Lung (tissue), 12 donors: Measurements from ENCODE around the gene ME1. TPM values are rescaled to one million over a fixed set of nuclear protein-coding genes. Genes with fewer than 3 reads are reported as not detected.
"Not testable (repeated sequence)": the region's sequence is repeated elsewhere in the genome, so short reads cannot be mapped to it uniquely, and the experiment has no call there.

Experiments
- ATAC-seq: fragments of 200-7000 bp; cut with Tn5 transposase; one replicate; pipeline ENCODE4 v1.9.1; 2020; ENCODE audit warnings: moderate number of reproducible peaks; ENCODE audit not compliant: insufficient read depth, low FRiP score
- DNase-seq, 3 donors: peaks; one replicate each; pipeline ENCODE4 v3.0.0-alpha.2; 2013 to 2017
- H3K27ac ChIP-seq, 2 donors: one replicate each; pipeline ENCODE4 v1.5.1; 2013; ENCODE audit warnings: mild to moderate bottlenecking in 2 of 2, moderate library complexity in 2 of 2, control low read depth in 1 of 2, inconsistent platforms in 1 of 2, low read depth in 1 of 2, low read length in 1 of 2
- H3K27me3 ChIP-seq, 3 donors: one replicate each; pipeline ENCODE4 v1.5.1; 2013; ENCODE audit warnings: low read length in 2 of 3; ENCODE audit not compliant: control insufficient read depth in 3 of 3, insufficient read depth in 3 of 3
- H3K36me3 ChIP-seq, 4 donors: one replicate each; pipeline ENCODE4 v1.5.1; 2013; ENCODE audit warnings: low read length in 4 of 4, mild to moderate bottlenecking in 1 of 4, moderate library complexity in 1 of 4; ENCODE audit not compliant: control insufficient read depth in 4 of 4, insufficient read depth in 4 of 4
- H3K4me1 ChIP-seq, 5 donors: one replicate each; pipeline ENCODE4 v1.5.1; 2013; ENCODE audit warnings: low read length in 5 of 5, mild to moderate bottlenecking in 2 of 5, moderate library complexity in 1 of 5; ENCODE audit not compliant: control insufficient read depth in 5 of 5, insufficient read depth in 5 of 5
- H3K4me3 ChIP-seq: one replicate; pipeline ENCODE4 v1.5.1; 2013; ENCODE audit warnings: mild to moderate bottlenecking, control low read depth, moderate library complexity
- H3K9ac ChIP-seq, 2 donors: one replicate each; pipeline ENCODE4 v1.5.1; 2013; ENCODE audit warnings: low read length in 2 of 2, control low read depth in 1 of 2; ENCODE audit not compliant: insufficient read depth in 1 of 2
- H3K9me3 ChIP-seq, 4 donors: one replicate each; pipeline ENCODE4 v1.5.1; 2013; ENCODE audit warnings: low read length in 3 of 4, mild to moderate bottlenecking in 1 of 4, moderate library complexity in 1 of 4; ENCODE audit not compliant: control insufficient read depth in 4 of 4, insufficient read depth in 3 of 4
- CTCF ChIP-seq: IDR thresholded peaks from 2 replicates; pipeline ENCODE4 v1.5.1; 2012; ENCODE audit warnings: mild to moderate bottlenecking; ENCODE audit errors: control extremely low read depth, extremely low read depth
- WGBS, 2 donors: extraction: QIAGEN DNeasy Blood & Tissue Kit; methylation state at CpG; one replicate each; pipeline ENCODE4 v1.1.7; 2013; 5-methylcytosine and 5-hydroxymethylcytosine counted together
- polyA plus RNA-seq, 2 donors: library from polyadenylated mRNA; stranded (reverse); fragments of 200-250 nt; gene quantifications; one replicate each; pipeline ENCODE4 v1.2.1, GENCODE V29; 2013
- total RNA-seq, 2 donors: library from RNA; depleted of rRNA in 1 of 2; stranded (reverse); fragments of >200 nt in 1 of 2; gene quantifications; one replicate each; pipeline ENCODE4 v1.2.1, GENCODE V29; 2014 to 2021
- donor health status: control.
- donor health status: control.
- donor health status: Bipolar disorder and iron deficiency.
- donor health status: healthy.
- donor health status: DM: yes; HTN: yes; CAD: no.

Gene ME1
- total and polyA plus RNA-seq, 4 donors, result 4.9 to 17.5 (median 10.8) TPM

GRCh38 chr6:83303426-83303825 is 127.4 kb downstream of the ME1 start:
- WGBS, 2 donors, result 73 to 79% methylated on average over 1 of the region's 1 CpG
- Histone ChIP-seq H3K36me3 (no peaks in the 10 kb centered on the region), H3K27ac (no peak overlapping the region), H3K4me1 (no peaks in the 10 kb centered on the region), H3K9me3 (no peaks in the 10 kb centered on the region), H3K4me3 (no peak overlapping the region), H3K27me3 (no peaks in the 10 kb centered on the region), H3K9ac (no peak overlapping the region)
- DNase-seq (no peak), ATAC-seq (no peak)
- no peak for TF ChIP-seq CTCF

- H3K9ac ChIP-seq, result no peak overlapping the region
- no peak overlapping the region for H3K4me3 ChIP-seq
- no peaks in the 10 kb centered on the region for H3K36me3 ChIP-seq
- no peaks in the 10 kb centered on the region for H3K9me3 ChIP-seq
- DNase-seq (no peak), ATAC-seq (no peak)
- H3K27ac ChIP-seq, result no peak overlapping the region
- H3K27me3 ChIP-seq, result no peaks in the 10 kb centered on the region
- 74 to 86% methylated on average over 6 of the region's 6 CpGs for WGBS, 2 donors
- no peaks in the 10 kb centered on the region for H3K4me1 ChIP-seq
- TF ChIP-seq CTCF, result no peak
Observed at GRCh38 chr6:83294676-83295075, 136.2 kb downstream of the ME1 start.

- no peaks in the 10 kb centered on the region for H3K27me3 ChIP-seq
- no peak overlapping the region for H3K9ac ChIP-seq
- H3K9me3 ChIP-seq, result no peaks in the 10 kb centered on the region
- H3K4me1 ChIP-seq, result no peaks in the 10 kb centered on the region
- H3K27ac ChIP-seq, result no peak overlapping the region
- no peaks in the 10 kb centered on the region for H3K36me3 ChIP-seq
- WGBS, 2 donors, result 89 to 96% methylated on average over 9 of the region's 9 CpGs
- H3K4me3 ChIP-seq, result no peak overlapping the region
- no peak for TF ChIP-seq CTCF
- peak in 1 of 3 donors; percentile 14 for DNase-seq
- ATAC-seq, result no peak
Observed at GRCh38 chr6:83292900-83293843, 137.7 kb downstream of the ME1 start.

DNA sequence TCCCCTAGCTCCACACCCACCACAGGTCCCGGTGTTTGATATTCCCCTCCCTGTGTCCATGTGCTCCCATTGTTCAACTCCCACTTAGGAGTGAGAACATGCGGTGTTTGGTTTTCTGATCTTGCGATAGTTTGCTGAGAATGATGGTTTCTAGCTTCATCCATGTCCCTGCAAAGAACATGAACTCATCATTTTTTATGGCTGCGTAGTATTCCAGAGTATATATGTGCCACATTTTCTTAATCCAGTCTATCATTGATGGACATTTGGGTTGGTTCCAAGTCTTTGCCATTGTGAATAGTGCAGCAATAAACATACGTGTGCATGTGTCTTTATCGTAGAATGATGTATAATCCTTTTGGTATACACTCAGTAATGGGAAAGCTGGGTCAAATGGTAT is 143.6 kb downstream of the ME1 start:
- not testable (repeated sequence) for ATAC-seq, H3K27me3 ChIP-seq, H3K27ac ChIP-seq, DNase-seq, H3K4me3 ChIP-seq, H3K9ac ChIP-seq, H3K36me3 ChIP-seq, H3K4me1 ChIP-seq, H3K9me3 ChIP-seq
- WGBS, 2 donors, result 96 to 97% methylated on average over 6 of the region's 6 CpGs
